GM12872 (cell line): Measurements from ENCODE around the gene TMEM18.

Experiments
- TF ChIP-seq, protein P1 (sequence below): IDR thresholded peaks from 3 replicates; pipeline ENCODE4 v1.5.1; 2011; ENCODE audit warnings: low read depth, mild to moderate bottlenecking, low read length, moderate library complexity; ENCODE audit not compliant: insufficient read depth

The TMEM18 gene

DNA sequence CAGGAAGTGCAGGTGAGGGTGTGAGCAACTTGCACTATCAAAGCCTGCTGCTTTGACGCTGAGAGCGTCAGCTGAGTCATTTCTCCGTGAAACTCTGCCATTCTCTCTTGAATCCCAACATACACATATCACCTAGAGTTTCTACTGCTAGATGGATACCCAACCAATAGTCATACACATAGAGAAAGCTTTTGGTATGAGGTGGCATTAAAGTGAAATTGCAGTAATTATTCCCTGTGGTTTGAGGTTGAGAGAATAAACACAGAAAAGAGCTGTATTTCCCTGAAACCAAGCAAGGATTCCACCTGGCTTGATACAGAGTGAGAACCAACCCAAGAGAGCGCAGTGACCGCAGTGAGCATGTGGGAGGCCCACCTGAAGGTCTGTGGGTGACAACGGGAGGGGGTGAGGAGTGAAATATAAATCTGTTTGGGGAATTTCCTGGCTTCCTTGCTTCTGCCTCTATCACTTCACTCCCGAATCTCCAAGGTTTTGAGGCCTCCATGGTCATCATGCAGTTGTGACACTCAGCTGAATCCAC, 28.8 kb upstream of the TMEM18 start:
- TF ChIP-seq, protein P1, sequence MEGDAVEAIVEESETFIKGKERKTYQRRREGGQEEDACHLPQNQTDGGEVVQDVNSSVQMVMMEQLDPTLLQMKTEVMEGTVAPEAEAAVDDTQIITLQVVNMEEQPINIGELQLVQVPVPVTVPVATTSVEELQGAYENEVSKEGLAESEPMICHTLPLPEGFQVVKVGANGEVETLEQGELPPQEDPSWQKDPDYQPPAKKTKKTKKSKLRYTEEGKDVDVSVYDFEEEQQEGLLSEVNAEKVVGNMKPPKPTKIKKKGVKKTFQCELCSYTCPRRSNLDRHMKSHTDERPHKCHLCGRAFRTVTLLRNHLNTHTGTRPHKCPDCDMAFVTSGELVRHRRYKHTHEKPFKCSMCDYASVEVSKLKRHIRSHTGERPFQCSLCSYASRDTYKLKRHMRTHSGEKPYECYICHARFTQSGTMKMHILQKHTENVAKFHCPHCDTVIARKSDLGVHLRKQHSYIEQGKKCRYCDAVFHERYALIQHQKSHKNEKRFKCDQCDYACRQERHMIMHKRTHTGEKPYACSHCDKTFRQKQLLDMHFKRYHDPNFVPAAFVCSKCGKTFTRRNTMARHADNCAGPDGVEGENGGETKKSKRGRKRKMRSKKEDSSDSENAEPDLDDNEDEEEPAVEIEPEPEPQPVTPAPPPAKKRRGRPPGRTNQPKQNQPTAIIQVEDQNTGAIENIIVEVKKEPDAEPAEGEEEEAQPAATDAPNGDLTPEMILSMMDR = no peak

DNA sequence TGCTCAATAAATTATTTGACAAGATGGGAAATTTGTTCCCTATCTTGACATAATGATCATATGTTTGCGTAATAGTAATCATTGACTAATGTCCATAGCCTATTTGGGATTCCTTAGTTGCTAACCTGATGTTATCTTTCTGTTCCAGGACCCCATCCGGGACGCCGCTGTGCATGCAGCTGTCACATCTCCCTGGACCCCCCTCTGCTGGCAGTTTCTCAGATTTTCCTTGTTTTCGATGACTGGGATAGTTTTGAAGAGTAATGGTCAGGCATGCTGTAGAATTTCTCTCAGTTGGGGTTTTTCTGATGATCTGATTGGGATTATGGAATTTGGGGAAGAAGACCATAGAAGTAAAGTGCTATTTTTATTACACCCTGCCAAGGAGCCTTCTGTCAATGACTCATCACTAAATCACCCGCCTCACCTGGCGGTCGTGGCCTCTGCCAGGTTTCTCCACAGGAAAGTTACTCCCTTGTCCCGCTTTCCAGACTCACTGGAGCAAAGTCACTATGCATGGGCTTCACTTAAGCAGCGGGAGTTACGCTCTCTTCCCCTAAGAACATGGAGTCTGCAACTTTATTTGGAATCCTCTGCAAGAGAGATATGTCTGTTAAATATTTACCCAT, 19.9 kb upstream of the TMEM18 start:
- TF ChIP-seq, protein P1 = no peak

DNA sequence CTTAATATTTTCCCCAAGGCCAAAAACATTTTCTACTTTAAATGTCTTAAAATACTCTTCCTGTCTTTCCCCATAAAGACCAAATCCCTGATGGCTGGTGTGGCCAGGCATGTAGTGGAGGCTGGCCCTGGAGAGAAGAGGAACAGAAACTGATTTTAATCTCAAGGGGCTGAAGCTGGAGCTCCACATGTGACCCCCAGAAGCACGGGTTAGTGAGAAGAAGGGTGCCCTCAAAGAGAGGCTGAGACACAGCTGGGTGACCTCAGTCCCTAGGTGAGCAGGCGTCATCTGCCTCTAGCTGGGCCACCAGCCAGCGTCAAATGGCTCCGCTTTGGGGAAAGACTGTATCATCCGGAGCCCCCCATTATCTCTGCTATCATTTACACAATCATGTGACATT, 19.3 kb upstream of the TMEM18 start:
- TF ChIP-seq, protein P1 = no peak

DNA sequence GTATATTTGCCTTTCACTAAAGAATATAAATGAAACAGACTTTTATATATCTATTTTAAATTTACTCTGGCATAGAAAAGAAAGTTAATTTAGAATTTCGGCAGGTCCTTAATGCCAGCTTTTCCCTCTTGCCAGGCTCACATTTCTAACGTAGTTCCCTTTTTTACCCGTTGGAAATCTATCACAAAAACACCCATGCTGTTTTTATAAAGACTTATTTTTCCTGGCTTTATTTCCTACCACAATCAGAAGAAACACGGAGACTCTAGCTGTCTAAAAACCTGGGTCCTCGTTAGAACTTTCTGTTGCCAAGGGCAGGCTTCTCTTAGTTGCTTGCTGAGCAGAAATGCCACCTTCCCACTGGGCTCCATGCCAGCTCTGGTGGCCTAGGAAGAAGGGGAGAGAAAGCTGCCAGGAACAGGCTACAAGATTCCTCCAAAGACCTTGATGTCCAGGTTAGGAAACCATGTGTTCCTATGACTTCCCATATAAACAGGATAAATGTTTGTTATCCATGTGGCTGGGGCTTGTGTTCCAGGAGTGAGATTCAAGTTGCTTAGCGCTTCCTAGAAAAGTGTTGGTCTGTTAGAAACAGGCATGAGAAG, 17.8 kb upstream of the TMEM18 start:
- TF ChIP-seq, protein P1 = no peak

DNA sequence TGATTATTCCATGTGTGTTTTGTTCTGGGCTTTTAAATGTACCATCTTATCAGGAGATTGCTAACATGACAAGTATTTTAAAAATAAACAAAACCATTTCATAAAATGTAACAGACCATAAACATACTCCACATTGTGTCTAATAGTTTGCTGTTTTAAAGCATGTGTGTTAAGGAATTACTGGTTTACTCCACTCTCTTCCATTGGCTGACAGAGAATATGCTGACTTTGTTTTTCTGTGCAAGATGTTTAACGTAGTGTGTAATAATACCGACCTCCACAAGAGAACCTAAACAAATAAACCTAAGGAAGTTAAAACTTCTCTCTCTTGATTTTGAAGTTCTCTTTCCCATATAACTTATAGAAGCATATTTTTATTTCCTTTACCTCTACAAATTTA, 17.0 kb upstream of the TMEM18 start:
- TF ChIP-seq, protein P1 = no peak

DNA sequence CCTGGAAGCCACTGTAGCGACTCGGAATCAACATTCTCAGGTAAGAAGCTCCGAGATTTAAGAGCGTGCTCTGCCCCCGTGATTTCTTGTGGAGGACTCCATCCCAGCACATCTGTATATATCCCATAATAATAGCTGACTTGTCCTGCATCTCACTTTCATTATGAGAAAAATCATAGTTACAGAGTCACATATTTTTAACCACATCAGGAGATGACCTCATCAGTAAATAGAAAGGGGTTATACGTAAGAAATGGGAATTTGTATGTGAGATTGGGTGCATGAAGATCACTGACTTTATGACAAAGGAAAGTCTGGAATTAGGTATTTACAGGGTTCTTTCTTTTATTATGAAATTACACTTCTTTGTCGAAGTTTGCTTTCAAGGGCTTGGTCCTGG, 16.4 kb upstream of the TMEM18 start:
- TF ChIP-seq, protein P1 = no peak

DNA sequence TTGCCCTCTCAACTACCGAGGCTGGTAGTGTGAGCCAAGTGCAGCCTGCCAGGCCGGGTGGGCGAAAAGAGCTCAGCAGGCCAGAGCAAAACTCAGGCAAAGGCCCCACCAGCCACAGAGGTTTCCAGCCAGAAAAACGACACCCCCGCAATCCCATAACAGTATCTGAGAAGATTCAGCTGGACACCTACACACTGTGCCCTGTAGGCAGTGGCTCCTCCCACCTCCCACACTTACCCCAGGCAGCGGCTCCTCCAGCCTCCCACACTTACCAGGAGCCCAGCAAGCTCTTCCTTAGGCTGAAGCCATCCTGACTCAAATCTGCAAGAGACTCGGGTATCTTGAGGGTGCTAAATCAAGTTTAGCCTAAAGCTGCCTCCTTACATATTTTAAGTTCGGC, 15.6 kb upstream of the TMEM18 start:
- TF ChIP-seq, protein P1 = no peak
